AG09319 (cell line): ENCODE results near the gene ESPNL.
"Not testable (repeated sequence)": the region's sequence is repeated elsewhere in the genome, so short reads cannot be mapped to it uniquely, and the experiment has no call there.

Experiments
- DNase-seq: peaks from one replicate; pipeline ENCODE4 v3.0.0-alpha.2; 2010; ENCODE audit warnings: low read depth; ENCODE audit errors: extremely low read depth
- CTCF ChIP-seq: IDR thresholded peaks from 2 replicates; pipeline ENCODE4 v1.5.1; 2011; ENCODE audit warnings: low read depth, mild to moderate bottlenecking, inconsistent platforms, low read length, moderate library complexity

The ESPNL gene

GRCh38 chr2:238114331-238114841 is 14.2 kb downstream of the ESPNL start:
- no peak for DNase-seq

GRCh38 chr2:238114851-238115660 is 14.9 kb downstream of the ESPNL start:
- DNase-seq = no peak
- no peak for TF ChIP-seq CTCF

More at GRCh38 chr2:238114331-238114841, 14.2 kb downstream of the ESPNL start:
- no peak for TF ChIP-seq CTCF

GRCh38 chr2:238115709-238116108 is 15.6 kb downstream of the ESPNL start:
- not testable (repeated sequence) for DNase-seq

GRCh38 chr2:238116298-238117198 is 16.4 kb downstream of the ESPNL start:
- no peak for TF ChIP-seq CTCF
- DNase-seq = no peak

- DNase-seq = no peak
- TF ChIP-seq CTCF = no peak
These were observed 17.3 kb downstream of the ESPNL start for GRCh38 chr2:238117199-238118154.

- DNase-seq = no peak
- TF ChIP-seq CTCF = no peak
These were observed 19.8 kb downstream of the ESPNL start for GRCh38 chr2:238119756-238120462.
